GM19455 (cell line): ENCODE results near the gene IFT43.
A peak's percentile ranks its signal among the peaks of the same experiment; 100 is the strongest.

Experiments used
- ATAC-seq: cut with Tn5 transposase; IDR thresholded peaks from one replicate; pipeline ENCODE4 v1.9.1; 2021; ENCODE audit not compliant: unreplicated experiment

The IFT43 gene

DNA sequence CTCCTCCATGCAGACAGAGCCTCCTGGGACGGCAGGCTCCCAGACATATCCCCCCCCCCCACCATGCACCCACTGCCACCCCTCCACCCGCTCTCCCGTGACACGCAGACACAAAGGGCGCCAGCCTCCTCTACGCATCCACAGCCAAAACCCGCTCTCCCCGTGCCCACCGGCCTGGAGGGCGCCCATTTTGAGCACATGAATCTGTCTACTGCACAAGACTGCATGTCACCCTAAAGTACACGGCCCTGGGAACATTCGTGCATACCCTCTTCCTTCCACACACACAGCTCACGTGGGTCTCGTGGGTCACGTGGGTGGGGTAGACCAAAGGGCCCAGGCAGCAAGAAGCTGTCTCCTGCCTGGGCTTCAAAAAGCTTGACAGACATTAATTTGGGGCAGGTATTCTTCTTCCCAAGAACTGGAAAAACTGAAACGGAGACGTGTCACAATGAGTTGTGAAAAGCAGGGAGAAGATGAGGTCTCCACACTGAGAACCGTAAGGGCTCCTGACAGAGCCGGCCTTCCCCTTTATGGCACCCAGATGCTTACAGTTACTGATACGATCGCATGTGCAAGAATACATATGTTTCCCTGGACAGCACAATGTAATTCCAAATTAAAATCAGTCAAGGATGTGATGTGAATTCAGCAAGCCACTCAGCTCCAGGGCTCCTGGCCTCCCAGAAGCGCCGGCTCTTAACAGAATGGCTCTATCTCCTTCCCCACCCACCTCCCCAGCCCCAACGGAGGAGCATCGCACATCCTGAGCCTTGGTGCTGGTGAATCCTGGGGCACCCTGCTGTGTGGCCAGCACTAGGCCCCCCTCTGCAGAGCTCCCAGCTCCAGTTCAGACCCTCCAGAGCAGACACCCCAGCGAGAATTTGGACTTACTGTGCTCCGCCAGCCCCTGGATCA, 5.7 kb upstream of the IFT43 start:
- ATAC-seq = no peak

DNA sequence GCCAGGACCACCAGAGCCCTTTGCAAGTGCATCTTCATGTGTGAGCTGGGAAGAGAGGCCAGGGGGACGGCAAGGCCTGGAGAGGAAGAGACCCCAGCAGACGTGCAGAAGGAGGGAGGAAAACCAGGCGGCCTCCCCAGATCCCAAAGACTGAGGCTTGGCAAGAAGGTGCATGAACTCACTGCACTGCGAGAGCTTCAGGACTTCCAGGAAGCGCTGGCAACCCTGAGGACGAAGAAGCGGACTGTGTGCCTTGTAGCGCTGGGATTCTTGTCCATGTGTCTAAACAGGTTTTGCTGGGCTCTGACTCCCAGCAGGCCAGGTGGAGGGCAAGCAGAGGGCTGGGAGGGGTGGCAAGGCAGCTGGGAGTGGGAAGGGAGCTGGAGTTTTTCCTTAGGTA, 4.7 kb upstream of the IFT43 start:
- no peak for ATAC-seq

- no peak for ATAC-seq
Observed at GRCh38 chr14:75981426-75982265, 3.9 kb upstream of the IFT43 start, which contains the start of gene TGFB3. Gene TGFB3 (minus strand): TSS chr14:75981995. CDS start chr14:75980893, 1,102 bp downstream.

- ATAC-seq = peak; percentile 48
Observed at GRCh38 chr14:75982266-75983018, 3.1 kb upstream of the IFT43 start.

DNA sequence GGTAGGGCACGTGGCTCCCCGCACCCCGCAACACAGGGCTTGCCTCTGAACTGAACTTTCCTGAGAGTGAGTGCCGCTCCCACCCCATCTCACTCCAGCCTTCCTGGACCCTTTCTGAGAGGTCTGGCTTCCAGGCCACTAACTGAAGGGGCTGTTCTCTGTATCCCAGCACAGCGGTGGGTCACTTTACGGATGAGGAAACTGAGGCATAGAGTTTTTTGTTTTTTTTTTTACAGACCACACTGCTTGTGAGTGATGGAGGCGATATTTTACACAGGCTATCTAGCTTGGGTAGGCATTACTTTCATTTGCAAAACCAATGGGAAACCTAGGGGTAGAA, 2.6 kb upstream of the IFT43 start:
- ATAC-seq = no peak

GRCh38 chr14:75984674-75985073, 889 bp upstream of the IFT43 start:
- no peak for ATAC-seq

DNA sequence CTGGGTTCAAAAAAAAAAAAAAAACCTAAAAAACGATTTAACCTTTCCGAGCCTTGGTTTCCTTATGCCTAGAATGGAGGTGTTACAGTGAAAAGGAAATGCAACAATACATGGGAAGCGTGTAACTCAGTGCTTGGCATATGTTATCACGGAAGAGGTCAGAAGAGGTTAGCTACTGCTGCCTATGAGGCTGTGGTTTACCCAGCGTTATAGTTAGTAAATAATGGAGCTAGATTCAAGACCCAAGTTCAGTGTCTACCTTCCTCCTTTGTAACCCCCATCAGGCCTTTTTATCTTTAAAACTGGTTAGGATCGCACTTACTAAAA, 839 bp downstream of the IFT43 start:
- no peak for ATAC-seq

GRCh38 chr14:75987201-75987970, 1.8 kb downstream of the IFT43 start:
- ATAC-seq = no peak

DNA sequence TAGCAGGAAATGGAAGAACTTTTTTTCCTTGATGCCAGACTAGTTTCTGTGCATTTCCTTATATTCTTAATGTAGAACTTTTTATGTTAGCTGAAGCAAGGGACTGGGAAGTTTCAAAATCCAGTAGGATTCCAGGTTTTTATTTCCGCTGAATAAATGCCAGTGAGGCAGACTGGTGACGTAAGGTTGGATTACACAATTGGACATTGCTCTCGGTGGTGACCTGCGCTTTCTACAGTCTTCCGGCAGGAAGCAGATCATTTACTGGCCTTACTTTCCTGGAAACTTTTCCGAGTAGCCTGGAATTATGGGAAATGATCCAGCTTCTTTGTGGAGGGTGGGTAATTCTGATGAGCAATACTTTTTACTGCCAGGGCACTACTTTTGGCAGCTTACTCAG, 3.6 kb downstream of the IFT43 start:
- ATAC-seq = no peak

DNA sequence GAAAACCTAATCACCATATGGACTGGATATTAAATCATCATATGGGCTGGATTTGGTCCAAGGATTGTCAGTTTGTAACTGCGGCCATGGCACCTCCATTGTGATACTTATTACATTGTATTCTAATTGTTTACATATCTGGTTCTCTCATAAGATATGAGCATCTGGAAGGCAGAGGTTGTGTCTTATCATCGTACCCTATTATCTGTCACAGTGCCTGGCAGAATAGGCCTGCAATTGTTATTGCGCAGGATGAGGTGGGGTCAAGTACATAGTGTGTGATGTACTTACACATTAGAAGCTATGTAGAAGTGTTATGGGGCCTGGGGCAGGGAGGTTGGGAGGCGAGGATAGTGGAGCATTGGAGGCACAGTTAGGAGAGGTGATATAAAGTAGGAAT, 4.7 kb downstream of the IFT43 start:
- ATAC-seq = no peak

DNA sequence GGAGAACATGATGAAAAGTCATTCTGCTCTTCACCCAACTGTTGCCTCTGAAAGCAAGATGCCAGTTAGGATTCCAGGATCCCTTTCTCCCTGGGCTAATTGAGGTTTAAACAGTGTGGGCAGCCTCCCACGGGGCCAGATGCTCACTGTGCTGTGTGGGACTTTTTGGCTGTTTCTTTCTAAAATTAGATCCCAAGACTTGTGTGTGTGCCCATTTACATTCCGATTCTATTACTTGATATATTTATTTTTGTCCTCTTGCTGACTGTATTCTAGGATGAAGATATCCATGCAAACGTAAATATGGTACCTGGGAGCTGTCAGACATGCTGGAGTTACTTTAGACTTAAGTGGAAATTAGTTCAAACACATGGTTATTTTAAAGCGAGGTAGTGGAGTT, 6.2 kb downstream of the IFT43 start:
- no peak for ATAC-seq

- no peak for ATAC-seq
Observed at GRCh38 chr14:75993567-75994041, 8.0 kb downstream of the IFT43 start.

GRCh38 chr14:75995372-75996041, 9.9 kb downstream of the IFT43 start:
- ATAC-seq = no peak

DNA sequence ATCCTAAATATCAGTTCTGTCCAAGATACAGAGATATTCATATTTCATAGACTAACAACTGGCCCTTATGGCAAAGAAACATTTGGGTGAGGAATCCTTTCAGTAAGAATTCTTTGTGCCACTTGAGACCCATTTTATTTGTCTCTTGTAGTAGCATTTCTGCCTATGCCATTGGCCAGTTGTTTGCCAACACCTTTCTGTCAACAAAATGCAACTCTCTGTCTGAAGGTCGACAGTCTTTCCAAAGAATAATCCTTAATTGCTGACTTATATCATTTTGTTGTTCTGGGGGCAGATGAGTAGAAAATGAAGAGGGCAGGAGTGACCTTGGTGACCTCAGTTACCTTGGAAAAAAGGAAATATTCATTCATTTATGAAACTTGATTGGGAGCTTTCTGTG, 10.9 kb downstream of the IFT43 start:
- no peak for ATAC-seq

GRCh38 chr14:75999511-76000190, 14.1 kb downstream of the IFT43 start:
- ATAC-seq = no peak

GRCh38 chr14:76002383-76002782, 16.8 kb downstream of the IFT43 start:
- ATAC-seq = no peak

DNA sequence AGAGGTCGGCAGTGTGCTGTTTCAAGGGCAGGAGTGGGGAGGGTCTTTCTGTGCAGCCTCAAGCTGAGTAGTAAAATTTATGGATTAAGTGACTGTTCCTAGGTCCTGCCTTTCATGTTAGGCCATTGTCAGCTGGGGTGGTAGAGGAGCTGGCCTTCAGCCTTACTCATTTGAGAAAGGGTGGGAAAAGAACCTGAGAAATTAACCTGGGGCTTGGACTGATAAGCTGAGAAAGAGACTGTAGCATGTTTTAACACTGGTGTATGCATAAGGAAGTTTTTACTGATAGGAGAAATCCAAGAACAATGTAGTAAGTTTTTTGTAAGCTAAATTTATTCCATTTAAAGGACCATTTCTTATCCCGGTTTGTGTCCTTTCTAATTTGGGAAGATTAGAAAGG, 20.7 kb downstream of the IFT43 start:
- ATAC-seq = no peak

GRCh38 chr14:76007379-76007778, 21.8 kb downstream of the IFT43 start:
- ATAC-seq = no peak

- no peak for ATAC-seq
Observed at GRCh38 chr14:76007852-76008251, 22.3 kb downstream of the IFT43 start.
